Gastrocnemius medialis (tissue), 4 donors: ENCODE results near the gene HOXB6.

Experiments used
- POLR2A ChIP-seq, 2 donors: fragments of 450-650 bp; IDR thresholded peaks; one replicate each; pipeline ENCODE4 v1.6.1; 2017; ENCODE audit warnings: antibody characterized with exemption in 2 of 2, mild to moderate bottlenecking in 2 of 2, moderate library complexity in 2 of 2
- TF ChIP-seq, protein P1 (sequence below), 5 experiments: fragments of 450-650 bp in 3 of 5; fragments of 200-600 bp in 2 of 5; sonication (generic) in 2 of 5; IDR thresholded peaks in 4 of 5; conservative IDR thresholded peaks in 1 of 5; 1 replicate in 4 of 5; 2 replicates in 1 of 5; pipeline ENCODE4 v1.5.1; 2016 to 2019; ENCODE audit warnings: antibody characterized with exemption in 5 of 5, mild to moderate bottlenecking in 3 of 5, moderate library complexity in 3 of 5

DNA sequence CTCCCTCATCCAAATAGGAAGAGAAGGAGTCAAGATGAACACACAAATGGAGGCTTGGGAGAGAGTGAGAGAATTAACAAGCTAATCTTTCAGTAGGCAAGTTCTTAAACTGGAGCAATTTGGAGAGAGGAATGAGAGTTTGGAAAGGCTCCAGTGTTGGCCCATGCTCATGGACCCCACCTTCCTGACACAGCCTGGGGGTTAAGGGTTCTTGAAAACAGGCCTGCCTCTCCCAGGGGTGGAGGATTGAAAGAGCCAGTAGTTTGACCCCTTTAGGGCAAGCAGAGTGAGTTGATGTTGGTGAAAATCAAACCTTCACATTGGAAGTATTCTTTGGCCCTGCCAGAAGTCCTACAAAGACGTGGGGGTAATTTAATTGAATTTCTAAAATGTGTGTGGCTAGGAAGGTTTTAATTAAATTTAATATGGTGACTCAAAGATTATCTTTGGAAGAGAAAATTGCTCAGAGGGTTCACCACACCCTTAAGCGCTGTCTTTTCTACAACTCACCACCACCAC, 20.5 kb downstream of the HOXB6 start:
- TF ChIP-seq, protein P1, sequence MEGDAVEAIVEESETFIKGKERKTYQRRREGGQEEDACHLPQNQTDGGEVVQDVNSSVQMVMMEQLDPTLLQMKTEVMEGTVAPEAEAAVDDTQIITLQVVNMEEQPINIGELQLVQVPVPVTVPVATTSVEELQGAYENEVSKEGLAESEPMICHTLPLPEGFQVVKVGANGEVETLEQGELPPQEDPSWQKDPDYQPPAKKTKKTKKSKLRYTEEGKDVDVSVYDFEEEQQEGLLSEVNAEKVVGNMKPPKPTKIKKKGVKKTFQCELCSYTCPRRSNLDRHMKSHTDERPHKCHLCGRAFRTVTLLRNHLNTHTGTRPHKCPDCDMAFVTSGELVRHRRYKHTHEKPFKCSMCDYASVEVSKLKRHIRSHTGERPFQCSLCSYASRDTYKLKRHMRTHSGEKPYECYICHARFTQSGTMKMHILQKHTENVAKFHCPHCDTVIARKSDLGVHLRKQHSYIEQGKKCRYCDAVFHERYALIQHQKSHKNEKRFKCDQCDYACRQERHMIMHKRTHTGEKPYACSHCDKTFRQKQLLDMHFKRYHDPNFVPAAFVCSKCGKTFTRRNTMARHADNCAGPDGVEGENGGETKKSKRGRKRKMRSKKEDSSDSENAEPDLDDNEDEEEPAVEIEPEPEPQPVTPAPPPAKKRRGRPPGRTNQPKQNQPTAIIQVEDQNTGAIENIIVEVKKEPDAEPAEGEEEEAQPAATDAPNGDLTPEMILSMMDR (IDR thresholded peaks at IDR 0.05 in 4 of 5, conservative IDR thresholded peaks at IDR 0.05 in 1 of 5) = no peak
- TF ChIP-seq POLR2A (IDR thresholded peaks at IDR 0.05) = no peak
